Esophagus squamous epithelium (tissue), 4 donors: ENCODE data around the gene RAB39B.

Experiments used
- CTCF ChIP-seq, 6 experiments: fragments of 450-650 bp in 4 of 6; fragments of 200-600 bp in 2 of 6; sonication (generic) in 2 of 6; IDR thresholded peaks; one replicate each; pipeline ENCODE4 v1.5.1; 2016 to 2019; ENCODE audit warnings: antibody characterized with exemption in 6 of 6, mild to moderate bottlenecking in 4 of 6, moderate library complexity in 4 of 6
- POLR2A ChIP-seq, 4 donors: fragments of 450-650 bp; IDR thresholded peaks; one replicate each; pipeline ENCODE4 v1.6.1; 2017; ENCODE audit warnings: antibody characterized with exemption in 4 of 4, mild to moderate bottlenecking in 4 of 4, moderate library complexity in 3 of 4

DNA sequence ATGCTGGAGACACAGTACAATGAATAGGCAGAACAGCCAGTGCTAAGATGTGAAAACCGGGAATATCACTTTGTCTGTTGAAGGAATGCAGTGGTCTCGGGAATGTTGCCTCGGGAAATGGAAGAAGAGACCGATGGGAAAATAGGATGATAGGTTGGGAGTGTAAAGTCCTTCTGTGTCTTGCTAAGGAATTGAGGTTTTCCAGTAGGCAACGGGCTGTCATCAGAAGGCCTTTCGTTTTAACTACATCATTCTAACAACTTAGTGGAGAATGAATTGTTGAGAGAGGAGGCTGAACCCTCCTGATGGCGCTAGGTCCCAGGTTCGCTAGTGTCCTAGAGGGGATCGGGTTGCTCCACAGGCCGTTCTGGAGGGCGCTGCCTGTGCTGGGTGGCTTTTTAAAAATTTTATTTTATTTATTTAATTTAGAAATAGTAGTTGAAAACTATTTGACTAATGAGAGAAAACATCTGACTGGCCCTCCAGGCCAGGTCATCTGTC is 47.3 kb downstream of the RAB39B start:
- no peak for TF ChIP-seq CTCF (IDR thresholded peaks at IDR 0.05)
- TF ChIP-seq POLR2A (IDR thresholded peaks at IDR 0.05), result no peak
